D721Med (cell line): ENCODE results near the gene ADAMTSL4.

Source experiments
- DNase-seq: peaks from one replicate; pipeline ENCODE4 v3.0.0; 2011; ENCODE audit warnings: low spot score; ENCODE audit not compliant: insufficient read length
- FAIRE-seq: peaks from 2 replicates; lab custom pipeline; 2011; peaks lifted over from hg19 to GRCh38; lab: Jason Lieb, UNC
- TF ChIP-seq, protein P1 (sequence below): IDR thresholded peaks from 2 replicates; pipeline ENCODE4 v1.5.1; 2012; ENCODE audit warnings: mild to moderate bottlenecking, control low read depth; ENCODE audit not compliant: insufficient read depth; ENCODE audit errors: missing control alignments

ADAMTSL4 gene

DNA sequence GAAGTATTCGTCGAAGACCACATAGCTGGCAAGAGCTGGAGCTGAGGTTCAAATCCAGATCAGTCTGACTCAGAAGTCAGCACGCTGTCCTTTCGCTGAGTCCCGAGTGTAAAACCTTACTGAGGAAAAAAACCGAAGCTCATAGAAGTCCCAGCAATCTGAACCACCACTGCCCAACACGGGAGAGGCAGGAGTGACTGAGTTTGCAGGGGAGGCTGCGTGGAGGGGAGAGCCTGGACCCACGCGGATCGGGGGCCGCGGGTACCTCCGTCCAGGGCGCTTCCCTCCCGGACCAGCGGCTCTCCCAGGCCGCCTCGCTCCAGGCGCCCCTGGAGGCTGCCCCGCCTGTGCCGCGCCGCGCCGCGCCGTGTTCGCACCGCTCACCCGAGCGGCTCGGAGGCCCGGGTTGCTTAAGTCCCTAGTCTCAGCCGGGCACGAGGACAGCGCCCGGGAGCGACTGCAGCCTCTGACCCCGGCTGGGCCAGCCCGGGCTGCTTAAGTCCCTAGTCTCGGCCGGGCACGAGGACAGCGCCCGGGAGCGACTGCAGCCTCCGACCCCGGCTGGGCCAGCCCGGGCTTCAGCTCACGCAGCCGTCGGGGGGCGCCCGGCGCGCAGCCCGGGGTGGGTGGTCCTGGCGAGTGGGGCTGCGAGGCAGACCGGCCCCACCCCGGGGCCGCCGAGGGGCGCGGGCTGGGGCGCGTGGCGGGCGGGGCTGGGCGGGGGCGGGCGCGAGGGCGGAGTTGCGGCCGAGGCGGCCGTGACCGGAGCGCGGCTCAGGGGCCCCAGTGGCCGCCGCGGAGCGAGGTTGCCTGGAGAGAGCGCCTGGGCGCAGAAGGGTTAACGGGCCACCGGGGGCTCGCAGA, at the start of gene ADAMTSL4:
TSS of gene ADAMTSL4 (plus strand) at position 777 of the 864 bp plus-strand sequence. CDS start 2,881 bp downstream, outside the sequence.
- DNase-seq = peak; percentile 89

DNA sequence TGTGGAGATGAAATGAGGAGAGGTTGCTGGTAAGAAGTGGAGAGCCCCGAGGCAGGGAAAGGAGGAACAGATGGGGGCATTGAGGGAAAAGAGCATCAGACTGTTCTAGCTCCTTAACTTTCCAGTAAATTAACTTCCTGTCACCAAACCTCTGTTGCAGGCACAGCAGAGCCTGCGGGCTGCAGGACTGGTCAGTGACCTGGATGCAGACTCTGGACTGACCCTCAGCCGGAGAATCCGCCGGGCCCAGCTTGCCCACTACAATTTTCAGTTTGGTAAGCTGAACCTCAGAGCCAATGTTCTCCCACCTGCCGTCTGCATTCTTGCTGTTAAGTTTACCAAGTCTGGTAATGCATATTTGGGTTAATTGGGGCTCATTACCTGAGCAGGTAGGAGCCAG, 43.8 kb upstream of the ADAMTSL4 start:
- FAIRE-seq (no peak), DNase-seq (no peak)
- TF ChIP-seq, protein P1, sequence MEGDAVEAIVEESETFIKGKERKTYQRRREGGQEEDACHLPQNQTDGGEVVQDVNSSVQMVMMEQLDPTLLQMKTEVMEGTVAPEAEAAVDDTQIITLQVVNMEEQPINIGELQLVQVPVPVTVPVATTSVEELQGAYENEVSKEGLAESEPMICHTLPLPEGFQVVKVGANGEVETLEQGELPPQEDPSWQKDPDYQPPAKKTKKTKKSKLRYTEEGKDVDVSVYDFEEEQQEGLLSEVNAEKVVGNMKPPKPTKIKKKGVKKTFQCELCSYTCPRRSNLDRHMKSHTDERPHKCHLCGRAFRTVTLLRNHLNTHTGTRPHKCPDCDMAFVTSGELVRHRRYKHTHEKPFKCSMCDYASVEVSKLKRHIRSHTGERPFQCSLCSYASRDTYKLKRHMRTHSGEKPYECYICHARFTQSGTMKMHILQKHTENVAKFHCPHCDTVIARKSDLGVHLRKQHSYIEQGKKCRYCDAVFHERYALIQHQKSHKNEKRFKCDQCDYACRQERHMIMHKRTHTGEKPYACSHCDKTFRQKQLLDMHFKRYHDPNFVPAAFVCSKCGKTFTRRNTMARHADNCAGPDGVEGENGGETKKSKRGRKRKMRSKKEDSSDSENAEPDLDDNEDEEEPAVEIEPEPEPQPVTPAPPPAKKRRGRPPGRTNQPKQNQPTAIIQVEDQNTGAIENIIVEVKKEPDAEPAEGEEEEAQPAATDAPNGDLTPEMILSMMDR = no peak

More for the DNA sequence above, at the start of gene ADAMTSL4:
- TF ChIP-seq, protein P1 = no peak
- FAIRE-seq = no peak

DNA sequence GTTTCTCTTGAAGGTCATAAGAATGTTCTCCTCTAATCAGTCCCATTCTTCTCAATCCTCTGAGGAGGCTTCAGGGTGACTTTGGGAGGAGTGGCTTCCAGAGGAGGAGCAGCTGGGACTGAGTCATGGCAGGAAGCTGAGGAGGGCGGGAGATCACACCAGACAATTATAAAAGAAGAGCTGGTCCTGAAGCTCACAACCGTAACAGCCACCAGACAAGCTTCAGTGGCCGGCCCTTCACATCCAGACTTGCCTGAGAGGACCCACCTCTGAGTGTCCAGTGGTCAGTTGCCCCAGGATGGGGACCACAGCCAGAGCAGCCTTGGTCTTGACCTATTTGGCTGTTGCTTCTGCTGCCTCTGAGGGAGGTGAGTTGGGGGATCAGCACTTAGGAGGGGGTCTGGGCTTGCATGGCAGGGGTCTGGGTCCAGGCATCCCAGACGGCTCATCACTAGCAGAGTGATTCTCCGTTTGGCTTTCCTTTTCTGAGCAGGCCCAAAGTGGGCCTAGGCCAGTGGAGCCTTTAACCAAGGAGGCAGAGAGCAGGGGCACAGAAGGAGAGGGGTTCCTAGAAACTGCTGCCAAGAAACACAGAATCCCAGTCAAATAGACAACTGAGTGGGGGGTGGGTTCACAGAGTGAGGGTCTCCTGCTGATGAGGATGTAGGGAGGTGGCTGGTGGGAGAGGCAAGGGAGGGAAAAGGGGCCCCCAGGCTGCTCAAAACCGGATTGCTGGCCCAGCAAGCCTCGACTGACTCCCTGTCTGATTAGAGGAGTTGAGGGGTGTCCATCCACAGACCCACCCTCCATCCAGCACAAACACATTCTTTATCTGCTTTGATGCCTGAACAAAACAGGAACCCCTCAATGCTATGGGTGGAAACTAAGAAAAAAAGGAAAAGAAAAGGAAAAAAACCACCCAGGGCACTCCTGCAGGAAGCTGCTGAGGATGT, 41.0 kb upstream of the ADAMTSL4 start, which contains the start of gene ECM1:
TSS of gene ECM1 (plus strand) at position 198 of the 953 bp plus-strand sequence. CDS start at position 299, 101 bp downstream.
- DNase-seq (no peak), FAIRE-seq (no peak)
- TF ChIP-seq, protein P1 = no peak

DNA sequence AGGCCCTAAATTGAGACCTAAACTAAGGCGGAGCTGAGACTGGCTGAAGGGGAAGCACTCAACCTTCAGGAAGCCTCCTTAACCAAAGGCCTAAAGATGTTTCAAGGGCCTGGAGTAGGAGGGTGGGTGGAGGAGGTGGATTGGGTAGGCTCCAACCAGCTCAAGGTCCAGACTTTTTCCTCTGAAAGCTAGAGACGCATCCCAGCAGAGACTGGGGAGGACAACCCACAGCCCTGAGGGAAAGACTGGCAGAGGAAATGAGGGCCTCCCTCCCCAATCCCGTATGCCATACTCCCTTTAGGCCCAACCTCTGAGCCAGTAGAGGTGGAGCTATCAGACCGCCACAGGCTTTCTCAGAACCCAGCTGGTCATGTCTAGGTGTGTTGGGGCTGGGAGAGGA, 40.2 kb upstream of the ADAMTSL4 start:
- TF ChIP-seq, protein P1 = no peak
- DNase-seq = no peak
- FAIRE-seq = no peak

DNA sequence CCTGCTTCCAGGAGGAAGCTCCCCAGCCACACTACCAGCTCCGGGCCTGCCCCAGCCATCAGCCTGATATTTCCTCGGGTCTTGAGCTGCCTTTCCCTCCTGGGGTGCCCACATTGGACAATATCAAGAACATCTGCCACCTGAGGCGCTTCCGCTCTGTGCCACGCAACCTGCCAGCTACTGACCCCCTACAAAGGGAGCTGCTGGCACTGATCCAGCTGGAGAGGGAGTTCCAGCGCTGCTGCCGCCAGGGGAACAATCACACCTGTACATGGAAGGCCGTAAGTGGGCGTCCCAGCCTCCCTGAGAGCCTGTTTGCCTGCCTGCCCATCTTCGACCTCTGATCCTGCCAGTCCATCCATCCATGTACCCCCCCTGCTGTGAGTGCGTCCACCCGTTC, 37.7 kb upstream of the ADAMTSL4 start:
- TF ChIP-seq, protein P1 = no peak
- FAIRE-seq = no peak
- DNase-seq = no peak

DNA sequence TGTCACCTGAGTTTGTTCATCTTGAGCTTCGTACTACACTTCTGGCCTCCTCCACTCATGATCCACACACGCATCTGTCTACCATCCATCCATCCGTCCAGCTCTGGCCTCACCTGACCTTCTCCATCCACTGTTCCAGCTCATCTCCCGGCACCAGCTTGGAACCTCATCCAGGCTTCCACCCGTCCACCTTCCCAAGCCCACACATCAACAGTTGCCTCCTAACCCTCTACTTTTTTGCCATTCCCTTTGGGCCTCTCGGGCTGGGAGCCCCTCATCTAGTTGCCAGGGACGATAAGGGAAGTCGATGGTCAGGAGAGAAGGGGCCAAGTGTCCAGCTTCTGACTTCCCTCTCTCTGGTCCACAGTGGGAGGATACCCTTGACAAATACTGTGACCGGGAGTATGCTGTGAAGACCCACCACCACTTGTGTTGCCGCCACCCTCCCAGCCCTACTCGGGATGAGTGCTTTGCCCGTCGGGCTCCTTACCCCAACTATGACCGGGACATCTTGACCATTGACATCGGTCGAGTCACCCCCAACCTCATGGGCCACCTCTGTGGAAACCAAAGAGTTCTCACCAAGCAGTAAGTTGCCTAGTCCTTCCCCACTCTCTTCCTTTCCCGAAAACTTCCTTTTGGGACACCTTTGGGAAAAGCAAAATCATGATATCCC, 37.1 kb upstream of the ADAMTSL4 start:
- FAIRE-seq (no peak), DNase-seq (no peak)
- TF ChIP-seq, protein P1 = no peak
